Left renal cortex interstitium (tissue), 4 donors: ENCODE results near the gene PAXX. TPM values are rescaled to one million over a fixed set of nuclear protein-coding genes. Genes with fewer than 3 reads are reported as not detected.
"Not testable (repeated sequence)": the region's sequence is repeated elsewhere in the genome, so short reads cannot be mapped to it uniquely, and the experiment has no call there.

ENCODE experiments used
- DNase-seq, 4 donors: peaks; one replicate each; pipeline ENCODE4 v3.0.0-alpha.2; 2013; ENCODE audit warnings: low read depth in 4 of 4, low spot score in 2 of 4, missing footprints in 1 of 4
- polyA plus RNA-seq, 4 donors: library from polyadenylated mRNA; unstranded; fragments of 120-200 nt; gene quantifications; one replicate each; pipeline ENCODE4 v1.2.1, GENCODE V29; 2013; ENCODE audit not compliant: insufficient read length in 4 of 4

The PAXX gene
- polyA plus RNA-seq, 4 donors = 22.4 to 53.2 (median 41.4) TPM

GRCh38 chr9:136997830-136998234 lies 5.6 kb downstream of the PAXX start:
- no peak for DNase-seq

- no peak for DNase-seq
These were observed 8.1 kb downstream of the PAXX start for GRCh38 chr9:137000177-137000930.

- no peak for DNase-seq
These were observed 9.8 kb downstream of the PAXX start for GRCh38 chr9:137001857-137002645.

DNA sequence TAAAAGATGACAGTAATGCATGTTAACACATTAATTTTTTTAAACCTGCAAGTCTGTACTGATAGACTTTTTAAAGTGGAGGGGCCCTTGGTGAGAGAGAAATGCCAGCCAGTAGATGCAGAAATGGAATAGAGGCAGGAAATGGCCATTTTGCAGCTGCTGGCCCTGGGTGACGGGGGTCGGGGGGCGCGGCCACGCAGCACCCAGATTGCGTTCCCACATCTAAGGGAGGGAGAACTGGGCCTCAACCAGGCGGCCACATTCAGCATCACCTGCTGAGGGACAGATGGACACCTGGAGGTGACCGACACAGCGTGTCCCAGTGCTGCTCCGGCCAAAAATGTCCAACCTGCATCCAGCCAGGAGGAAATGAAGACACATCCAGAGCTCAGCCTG lies 10.4 kb downstream of the PAXX start:
- no peak for DNase-seq

DNA sequence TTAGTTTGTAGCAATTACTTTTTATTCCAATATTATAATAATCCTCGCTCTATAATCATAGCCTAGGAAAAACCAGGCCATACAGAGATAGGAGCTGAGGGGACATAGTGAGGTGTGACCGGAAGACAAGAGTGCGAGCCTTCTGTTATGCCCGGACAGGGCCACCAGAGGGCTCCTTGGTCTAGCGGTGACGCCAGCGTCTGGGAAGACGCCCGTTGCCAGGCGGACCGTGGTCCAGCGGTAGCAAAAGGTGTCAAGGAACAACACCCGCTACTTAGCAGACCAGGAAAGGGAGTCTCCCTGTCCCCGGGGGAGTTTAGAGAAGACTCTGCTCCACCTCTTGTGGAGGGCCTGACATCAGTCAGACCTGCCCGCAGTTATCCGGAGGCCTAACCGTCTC lies 12.1 kb downstream of the PAXX start:
- not testable (repeated sequence) for DNase-seq

GRCh38 chr9:137006116-137007003 lies 14.1 kb downstream of the PAXX start:
- DNase-seq = no peak

- DNase-seq = no peak
These were observed 15.0 kb downstream of the PAXX start for GRCh38 chr9:137007108-137007815.

- DNase-seq = no peak
These were observed 15.6 kb downstream of the PAXX start for GRCh38 chr9:137007816-137008270.

DNA sequence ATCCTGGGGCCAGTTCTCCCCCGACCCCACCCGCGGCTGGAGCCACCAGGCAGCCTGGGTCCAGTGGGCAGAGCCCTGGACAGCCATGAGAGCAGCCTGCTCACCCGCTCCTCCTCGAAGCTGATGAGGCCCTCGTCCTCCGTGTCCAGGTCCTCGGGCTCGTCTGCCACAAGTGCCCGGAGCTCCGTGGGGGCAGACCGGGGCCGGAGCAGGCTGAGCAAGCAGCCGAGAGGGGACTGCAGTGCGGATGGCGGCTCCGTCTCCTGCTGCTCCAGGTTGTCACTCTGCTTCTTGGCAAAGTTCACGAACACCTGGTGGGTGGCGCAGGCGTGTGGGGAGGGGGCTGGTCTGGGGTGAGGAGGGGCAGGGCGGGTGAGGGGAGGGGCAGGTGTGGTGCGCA lies 16.1 kb downstream of the PAXX start:
- DNase-seq = no peak

- DNase-seq = no peak
These were observed 17.0 kb downstream of the PAXX start for GRCh38 chr9:137009217-137009616.

DNA sequence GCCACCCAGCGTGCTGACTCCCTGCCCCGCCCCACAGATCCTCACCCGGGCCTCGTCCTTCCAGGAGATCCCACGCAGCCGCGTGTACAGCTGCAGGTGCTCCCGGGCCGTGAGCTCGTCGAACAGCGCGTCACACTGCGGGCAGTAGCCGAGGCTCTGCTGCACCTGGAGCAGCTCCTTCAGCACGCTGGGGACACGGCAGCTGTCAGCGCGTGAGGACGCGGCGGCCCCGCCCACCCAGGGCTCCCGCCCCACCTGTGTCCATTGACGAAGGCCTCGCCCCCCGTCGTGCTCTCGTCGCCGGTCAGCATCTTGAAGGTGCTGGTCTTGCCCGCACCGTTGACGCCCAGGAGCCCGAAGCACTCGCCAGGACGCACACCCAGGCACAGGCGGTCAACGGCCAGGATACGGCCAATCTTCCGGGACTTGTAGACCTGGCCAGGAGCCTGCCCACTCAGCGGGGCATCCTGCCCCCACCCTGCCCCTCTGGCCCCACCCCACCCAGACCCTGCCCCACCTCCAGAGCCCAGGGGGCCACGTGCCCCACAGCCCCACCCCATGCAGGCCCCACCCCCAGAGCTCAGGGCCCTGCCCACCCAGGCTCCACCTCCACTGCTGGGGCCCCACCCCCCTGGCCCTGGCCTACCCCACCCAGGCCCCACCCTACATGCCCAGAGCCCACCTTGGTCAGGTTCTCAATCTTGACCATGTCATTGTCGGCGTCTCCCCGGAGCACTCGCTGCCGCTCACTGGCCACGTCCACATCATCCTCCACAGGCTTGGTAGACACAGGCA lies 17.9 kb downstream of the PAXX start:
- no peak for DNase-seq

DNA sequence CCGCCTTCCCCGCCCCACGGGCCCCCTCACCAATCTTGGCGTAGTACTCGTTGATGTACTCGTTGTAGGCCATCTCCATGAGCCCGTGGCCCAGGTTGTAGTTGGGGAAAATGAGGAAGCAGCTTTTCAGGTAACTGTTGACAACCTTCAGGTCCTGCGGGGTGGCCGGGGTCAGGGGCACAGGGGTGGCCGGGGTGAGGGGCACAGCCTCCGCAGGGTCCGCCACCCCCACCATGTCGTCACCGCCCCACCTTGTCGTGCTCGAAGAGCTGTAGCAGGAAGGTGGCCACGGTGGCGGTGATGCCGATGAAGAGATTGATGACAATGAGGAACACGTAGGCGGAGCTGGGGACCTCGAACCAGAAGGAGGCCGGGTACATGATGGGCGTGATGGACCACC lies 18.9 kb downstream of the PAXX start:
- no peak for DNase-seq

DNA sequence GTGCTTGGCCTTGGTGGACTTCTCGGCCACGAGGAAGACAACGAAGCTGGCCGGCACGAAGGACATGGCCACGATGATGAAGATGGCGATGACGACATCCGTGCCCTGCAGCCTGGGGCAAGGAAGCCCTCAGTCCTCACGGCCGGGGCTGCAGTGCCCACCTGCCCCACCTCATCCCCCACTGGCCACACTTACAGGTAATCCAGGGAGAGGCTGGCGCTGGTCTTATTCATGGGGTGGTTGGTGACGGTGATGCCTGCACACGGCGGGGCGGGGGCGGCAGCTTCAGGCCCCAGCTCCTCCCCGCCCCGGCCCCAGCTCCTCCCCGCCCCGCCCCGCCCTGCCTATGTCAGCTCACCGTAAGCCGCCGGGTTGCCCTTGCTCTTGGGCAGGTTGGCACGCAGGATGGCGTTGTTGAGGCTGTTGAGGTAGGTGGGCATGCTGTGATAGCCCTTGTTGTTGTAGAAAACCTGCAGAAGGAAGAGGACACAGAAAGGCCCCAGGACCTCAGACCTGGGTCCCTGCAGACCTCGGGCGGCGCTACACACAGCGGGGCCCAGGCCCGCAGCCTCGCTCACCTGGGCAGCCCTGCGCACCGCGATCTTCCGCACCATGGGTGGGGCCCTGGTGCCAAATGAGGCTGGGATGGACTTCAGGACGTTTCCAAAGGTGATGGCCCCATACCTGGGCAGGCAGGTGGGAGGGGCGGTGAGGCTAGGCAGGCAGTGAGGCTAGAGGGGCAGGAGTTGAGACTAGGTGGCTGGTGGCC lies 19.9 kb downstream of the PAXX start:
- no peak for DNase-seq

DNA sequence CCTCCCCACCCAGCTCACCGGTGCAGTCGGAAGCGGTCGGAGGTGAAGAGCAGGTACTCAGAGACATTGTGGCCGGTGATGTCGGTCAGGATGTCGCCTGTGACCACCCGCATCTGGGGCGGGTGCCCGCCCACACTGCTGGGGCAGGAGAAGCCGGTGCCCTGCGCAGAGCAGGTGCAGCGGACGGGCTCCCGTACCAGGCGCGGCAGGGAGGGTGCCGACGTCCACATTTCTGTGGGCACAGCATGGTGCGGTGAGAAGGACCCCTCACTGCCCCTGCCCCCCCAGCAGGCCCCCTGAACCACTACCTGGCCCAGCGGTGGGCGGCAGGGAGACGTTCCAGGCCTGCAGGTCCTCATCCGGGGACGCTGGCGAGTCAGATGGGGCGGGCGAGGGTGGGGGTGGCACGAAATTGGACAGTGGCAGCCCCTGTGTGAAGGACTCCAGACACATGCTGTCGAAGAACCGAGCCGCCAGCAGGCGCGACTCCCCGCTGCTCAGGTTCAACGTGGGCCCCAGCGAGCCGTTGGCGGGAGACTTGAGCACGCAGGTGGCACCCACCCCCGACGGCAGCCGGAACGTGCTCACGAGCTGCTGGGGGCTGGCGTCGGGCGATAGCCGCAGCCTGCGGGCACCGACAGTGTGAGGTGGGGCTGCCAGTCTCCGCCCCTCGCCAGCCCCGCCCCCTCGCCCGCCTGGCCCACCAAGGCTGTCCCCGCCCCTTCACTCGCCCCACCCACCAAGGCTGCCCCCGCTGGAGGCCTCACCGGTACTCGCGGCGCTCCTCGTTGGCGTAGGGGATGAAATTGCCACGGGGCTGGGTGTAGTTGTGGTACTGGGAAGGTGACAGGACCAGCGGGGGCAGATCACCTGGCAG lies 20.7 kb downstream of the PAXX start:
- DNase-seq = no peak

GRCh38 chr9:137013571-137013940 lies 21.3 kb downstream of the PAXX start:
- DNase-seq = no peak

GRCh38 chr9:137014166-137014565 lies 21.9 kb downstream of the PAXX start:
- no peak for DNase-seq

DNA sequence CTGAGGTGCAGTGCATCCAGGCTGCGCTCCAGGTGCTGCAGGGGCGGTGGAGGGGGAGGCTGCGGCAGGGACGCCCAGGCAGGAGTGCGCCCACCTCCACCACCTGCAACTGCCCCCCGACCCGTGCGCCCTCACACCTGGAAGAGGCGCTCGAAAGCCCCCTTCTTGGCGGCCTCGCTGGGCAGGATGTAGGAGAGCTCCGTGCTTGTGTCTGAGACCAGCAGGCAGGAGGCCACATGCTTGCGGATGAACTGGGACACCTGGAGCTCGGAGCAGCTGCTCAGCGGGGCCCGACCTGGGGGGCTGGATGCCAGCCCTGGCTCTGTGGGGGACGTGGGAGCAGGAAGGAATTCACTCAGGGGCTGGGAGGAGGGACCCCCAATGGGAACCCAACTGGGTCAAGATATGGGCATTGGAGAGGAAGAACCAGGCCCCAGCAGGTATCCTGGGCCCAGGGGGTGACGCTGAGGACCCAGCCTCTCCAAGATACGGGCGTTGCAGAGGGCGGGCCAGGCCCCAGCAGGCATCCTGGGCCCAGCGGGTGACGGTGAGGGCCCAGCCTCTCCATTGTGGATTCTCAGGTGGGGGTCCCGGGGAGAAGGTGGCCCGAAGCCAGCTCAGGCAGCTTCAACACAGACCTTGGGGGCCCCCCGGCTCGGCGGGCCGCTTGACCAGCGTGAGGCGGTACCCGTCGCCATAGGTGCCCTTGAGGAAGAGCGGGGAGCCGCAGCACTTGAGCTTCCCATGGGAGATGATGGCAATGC lies 22.7 kb downstream of the PAXX start:
- DNase-seq = no peak
